Adipocyte (in vitro differentiated cells): ENCODE results near the gene NUDT14.

Experiments
- DNase-seq: peaks from one replicate; pipeline ENCODE4 v3.0.0-alpha.2; 2015; ENCODE audit warnings: low read depth
- H3K27me3 ChIP-seq: replicated peaks from 2 replicates; pipeline ENCODE4 v1.7.0; 2013; ENCODE audit warnings: mild to moderate bottlenecking, low read length, moderate library complexity; ENCODE audit not compliant: control insufficient read depth, insufficient read depth
- H3K36me3 ChIP-seq: 2 replicates; pipeline ENCODE4 v1.7.0; 2013; ENCODE audit warnings: low read length, mild to moderate bottlenecking, moderate library complexity; ENCODE audit not compliant: control insufficient read depth, insufficient read depth, severe bottlenecking
- H3K4me1 ChIP-seq: 2 replicates; pipeline ENCODE4 v1.7.0; 2013; ENCODE audit warnings: mild to moderate bottlenecking, low read length, moderate library complexity; ENCODE audit not compliant: control insufficient read depth, insufficient read depth
- H3K4me3 ChIP-seq: 2 replicates; pipeline ENCODE4 v1.7.0; 2013; ENCODE audit warnings: mild to moderate bottlenecking, low read length, moderate library complexity
- H3K9ac ChIP-seq: 2 replicates; pipeline ENCODE4 v1.7.0; 2013; ENCODE audit warnings: mild to moderate bottlenecking, low read length, moderate library complexity
- H3K9me3 ChIP-seq: 2 replicates; pipeline ENCODE4 v1.7.0; 2013; ENCODE audit warnings: mild to moderate bottlenecking, low read length, moderate library complexity; ENCODE audit not compliant: control insufficient read depth

The NUDT14 gene

DNA sequence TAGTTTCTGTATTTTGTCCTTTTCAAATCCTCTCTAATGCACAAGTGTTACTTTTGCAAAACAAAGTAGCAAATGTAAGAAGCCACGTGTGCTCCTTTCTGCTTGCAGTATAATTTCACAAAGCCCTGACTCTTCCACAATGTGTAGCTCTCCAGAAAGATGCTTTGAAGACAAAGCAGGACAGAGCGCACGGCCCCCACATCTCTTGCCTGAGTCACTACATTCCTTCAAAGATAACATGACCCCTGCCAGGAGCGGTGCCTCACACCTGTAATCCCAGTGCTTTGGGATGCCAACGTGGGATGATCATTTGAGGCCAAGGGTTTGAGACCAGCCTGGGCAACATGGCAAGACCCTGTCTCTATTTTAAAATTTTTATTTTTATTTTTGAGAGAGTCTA is 53.1 kb downstream of the NUDT14 start:
- no peak for DNase-seq
- Histone ChIP-seq H3K27me3 (peaks cover 52% of the 10 kb centered on the region), H3K4me3 (no peak overlapping the region), H3K9me3 (peaks cover 20% of the 10 kb centered on the region), H3K4me1 (no peaks in the 10 kb centered on the region), H3K9ac (no peak overlapping the region), H3K36me3 (no peaks in the 10 kb centered on the region)

DNA sequence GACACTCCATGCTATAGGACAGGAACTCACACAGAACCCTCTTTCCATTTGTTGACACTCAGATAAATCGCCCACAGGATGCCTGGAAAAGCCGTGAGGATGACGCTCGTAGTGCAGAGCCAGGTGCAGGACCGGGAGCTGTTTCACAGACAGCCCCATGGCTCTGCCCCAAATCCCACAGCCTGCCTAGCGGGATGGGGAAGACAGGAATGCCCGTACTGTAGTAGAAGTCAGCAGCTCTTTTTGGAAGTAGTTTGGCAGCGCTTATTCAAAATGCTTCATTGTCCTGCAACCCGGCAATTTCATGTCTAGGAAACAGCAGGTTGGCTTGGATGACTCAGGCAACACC is 54.2 kb downstream of the NUDT14 start:
- Histone ChIP-seq H3K4me3 (no peak overlapping the region), H3K36me3 (no peaks in the 10 kb centered on the region), H3K9ac (no peak overlapping the region), H3K27me3 (peaks cover 60% of the 10 kb centered on the region), H3K9me3 (peaks cover 26% of the 10 kb centered on the region), H3K4me1 (no peaks in the 10 kb centered on the region)
- DNase-seq, result no peak

DNA sequence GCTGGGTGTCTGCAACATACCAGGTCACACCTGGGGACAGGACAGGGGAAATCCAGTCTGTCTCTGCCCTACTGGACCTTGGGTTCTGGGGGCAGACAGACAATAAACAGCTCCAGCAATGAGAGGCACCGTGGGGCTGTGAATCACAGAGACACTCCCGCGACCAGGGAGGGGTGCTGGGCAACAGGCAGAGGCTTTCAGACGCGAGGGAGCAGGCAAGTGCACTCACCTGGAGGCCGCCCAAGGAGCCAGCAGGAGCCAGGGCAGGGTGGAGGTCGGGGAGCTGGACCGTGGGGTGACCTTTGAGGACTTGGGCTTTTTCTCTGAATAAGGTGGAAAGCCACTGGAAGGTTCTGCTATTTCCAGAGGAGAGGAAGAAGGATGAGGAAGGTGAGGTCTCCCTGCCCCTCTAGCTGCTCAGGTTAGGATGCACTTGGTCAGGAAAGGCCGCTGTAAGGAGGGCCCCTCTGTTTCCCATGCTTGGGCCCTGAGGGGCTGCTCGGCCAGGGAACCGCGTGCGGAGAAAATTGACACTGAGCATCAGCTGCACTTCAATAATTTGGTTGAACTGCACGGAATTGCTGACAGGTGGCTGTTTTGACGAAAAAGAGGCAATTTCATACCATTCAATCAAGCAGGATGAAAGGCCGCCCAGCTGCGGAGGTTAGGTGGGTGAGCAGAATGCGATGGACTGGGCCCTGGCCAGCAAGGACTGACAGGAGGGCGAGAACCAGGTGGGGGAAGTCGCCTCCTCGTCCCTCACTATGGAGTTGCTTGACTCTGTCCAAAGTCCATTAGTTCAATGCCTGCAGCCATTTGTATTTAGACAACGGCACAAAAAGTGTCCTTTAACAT is 54.8 kb downstream of the NUDT14 start:
- Histone ChIP-seq H3K9ac (no peak overlapping the region), H3K27me3 (peaks cover 66% of the 10 kb centered on the region), H3K36me3 (no peaks in the 10 kb centered on the region), H3K4me1 (no peaks in the 10 kb centered on the region), H3K9me3 (peaks cover 26% of the 10 kb centered on the region), H3K4me3 (no peak overlapping the region)
- no peak for DNase-seq

DNA sequence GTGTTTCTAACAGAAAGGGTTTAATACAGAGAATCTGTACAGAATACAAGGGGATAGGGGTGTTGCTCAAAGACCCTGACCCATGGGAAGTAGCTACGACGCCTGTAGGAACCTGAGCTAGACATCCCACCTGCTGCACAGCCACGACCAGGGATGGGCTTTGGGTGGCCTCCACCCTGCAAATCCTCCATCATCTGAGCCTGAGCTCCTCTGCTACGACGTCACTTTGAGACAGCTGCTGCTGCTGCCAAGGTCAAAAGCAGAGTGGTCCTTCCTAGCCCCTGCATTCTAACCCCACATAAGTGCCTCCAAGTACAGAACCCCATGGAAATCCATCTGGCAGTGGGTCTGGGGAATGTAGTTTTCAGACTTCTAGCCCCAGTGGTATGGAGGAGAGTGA is 56.3 kb downstream of the NUDT14 start:
- no peak for DNase-seq
- Histone ChIP-seq H3K27me3 (peaks cover 81% of the 10 kb centered on the region), H3K9me3 (peaks cover 29% of the 10 kb centered on the region), H3K36me3 (no peaks in the 10 kb centered on the region), H3K4me3 (no peak overlapping the region), H3K4me1 (no peaks in the 10 kb centered on the region), H3K9ac (no peak overlapping the region)

DNA sequence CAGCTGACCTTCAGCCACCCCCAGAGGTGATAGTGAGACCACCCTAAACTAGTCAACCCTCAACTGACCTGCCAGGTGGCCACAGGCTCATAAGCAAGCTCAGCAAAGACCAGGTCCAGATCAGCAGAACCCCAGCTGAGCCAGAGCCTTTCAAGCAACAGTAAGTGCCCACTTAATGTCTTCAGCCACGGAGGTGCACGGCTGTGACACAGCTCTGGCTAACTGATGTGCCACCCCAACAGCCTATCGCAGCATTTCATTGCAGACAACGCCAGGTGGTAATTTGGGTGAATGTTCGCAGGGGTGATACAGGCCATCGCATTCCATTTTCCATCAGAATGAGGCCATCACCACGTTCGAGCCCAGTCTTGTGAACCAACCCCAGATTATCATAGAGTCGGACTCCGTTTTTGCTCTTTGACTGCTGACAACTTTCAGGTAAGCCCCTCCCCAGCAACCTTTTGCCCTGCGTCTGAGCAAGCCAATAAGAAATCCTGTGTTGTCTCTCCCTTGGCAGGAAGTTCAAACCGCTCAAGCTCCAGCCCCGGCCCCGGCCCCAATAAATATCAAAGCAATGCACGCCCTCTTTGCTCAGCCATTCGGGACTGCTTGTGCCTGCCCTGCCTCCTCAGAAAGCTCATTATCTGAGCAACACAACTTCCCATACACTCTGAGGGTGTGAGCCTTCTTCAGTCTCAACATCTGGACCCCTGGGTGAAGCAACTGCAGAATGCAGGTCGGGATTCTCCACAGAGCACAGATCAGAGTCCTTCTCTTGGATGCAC is 56.9 kb downstream of the NUDT14 start:
- Histone ChIP-seq H3K4me1 (no peaks in the 10 kb centered on the region), H3K9me3 (peaks cover 29% of the 10 kb centered on the region), H3K4me3 (no peak overlapping the region), H3K9ac (no peak overlapping the region), H3K36me3 (no peaks in the 10 kb centered on the region), H3K27me3 (peaks cover 85% of the 10 kb centered on the region)
- DNase-seq, result peak; percentile 4

DNA sequence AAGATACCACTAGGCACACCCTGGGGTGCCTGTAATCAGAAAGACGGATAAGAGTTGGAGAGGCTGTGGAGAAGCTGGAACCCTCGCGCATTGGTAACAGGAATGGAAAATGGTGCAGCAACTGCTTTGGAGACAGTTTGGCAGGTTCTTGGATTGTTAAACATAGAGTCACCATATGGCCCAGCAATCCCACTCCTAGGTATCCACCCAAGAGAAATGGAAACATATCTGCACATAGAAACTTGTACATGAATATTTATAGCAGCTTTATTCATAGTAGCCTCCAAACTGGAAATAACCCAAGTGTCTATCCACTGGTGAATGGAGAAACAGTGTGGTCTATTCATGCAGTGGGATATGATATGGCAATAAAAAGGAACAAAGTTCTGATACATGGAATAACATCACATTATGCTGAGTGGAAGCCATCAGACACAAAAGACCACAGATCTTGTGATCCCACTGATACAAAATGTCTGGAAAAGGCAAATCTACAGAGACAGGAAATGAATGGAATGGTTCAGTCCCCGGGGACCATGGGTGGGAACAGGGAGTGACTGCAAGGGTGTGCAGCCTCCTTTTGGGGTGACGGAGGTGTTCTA is 57.9 kb downstream of the NUDT14 start:
- DNase-seq, result no peak
- Histone ChIP-seq H3K4me3 (no peak overlapping the region), H3K9me3 (peaks cover 34% of the 10 kb centered on the region), H3K27me3 (peaks cover 92% of the 10 kb centered on the region), H3K4me1 (no peaks in the 10 kb centered on the region), H3K36me3 (no peaks in the 10 kb centered on the region), H3K9ac (no peak overlapping the region)
